ENCODE data around the gene NOL8. TPM values are rescaled to one million over a fixed set of nuclear protein-coding genes. Genes with fewer than 3 reads are reported as not detected.
A peak's percentile ranks its signal among the peaks of the same experiment; 100 is the strongest.

NOL8 gene
- total RNA-seq, 1 experiment from 2014 or later: 48.4 TPM

- H3K79me1 ChIP-seq (ENCODE audit: insufficient read depth, low read depth, low read length, poor library complexity, severe bottlenecking): no peaks in the 10 kb centered on the region
- peak overlapping the region; percentile 89 for H3K4me2 ChIP-seq (ENCODE audit: insufficient read depth, insufficient read length, low read length)
- H3K56ac ChIP-seq (ENCODE audit: insufficient read length, low read depth, low read length): no peak overlapping the region
- H3K27me3 ChIP-seq (ENCODE audit: insufficient read depth, low read length): no peaks in the 10 kb centered on the region
- Mint-ChIP-seq H3K4me1 (peaks cover 15 to 17% of the 10 kb centered on the region in 2 experiments), H3K4me3 (peak overlapping the region; percentile 95 to 98), H3K9me3 (no peaks in the 10 kb centered on the region), H3K36me3 (ENCODE audit: insufficient read depth in 1 of 3, low read depth in 3 of 3) (peaks cover 26 to 61% (median 45%) of the 10 kb centered on the region in 3 experiments; a peak in 6 of 7 replicates), H3K27me3 (ENCODE audit: low read depth) (no peaks in the 10 kb centered on the region), H3K27ac (peak overlapping the region; percentile 9 to 100 (median 84); a peak in 6 of 7 replicates)
- H3K23me2 ChIP-seq (ENCODE audit: insufficient read length, low read depth, low read length, poor library complexity, severe bottlenecking): no peaks in the 10 kb centered on the region
- H4K91ac ChIP-seq (ENCODE audit: insufficient read length, low read depth, low read length): no peak overlapping the region
- no peak overlapping the region for H2BK5ac ChIP-seq (ENCODE audit: insufficient read length, low read length)
- no peak overlapping the region for H2BK120ac ChIP-seq (ENCODE audit: low read depth, low read length, poor library complexity, severe bottlenecking)
- no peaks in the 10 kb centered on the region for H3K9me3 ChIP-seq (ENCODE audit: control insufficient read depth, low read depth, low read length)
- H3K23ac ChIP-seq (ENCODE audit: insufficient read length, low read depth, low read length): no peak overlapping the region
- H2BK15ac ChIP-seq (ENCODE audit: low read depth, low read length): no peak overlapping the region
- H3K4ac ChIP-seq (ENCODE audit: low read depth, low read length): no peak overlapping the region
- no peak overlapping the region for H4K5ac ChIP-seq (ENCODE audit: insufficient read length, low read depth, low read length)
- H2BK12ac ChIP-seq (ENCODE audit: insufficient read length, low read depth, low read length): no peak overlapping the region
- no peak for TF ChIP-seq CTCF (conservative IDR thresholded peaks at IDR 0.05)
- no peak for DNase-seq
- whole genome bisulfite sequencing (ENCODE audit: extremely low coverage, insufficient read length, low lambda C conversion rate): 100% methylated on average over 3 of the region's 8 CpGs
- no peak overlapping the region for H2BK20ac ChIP-seq (ENCODE audit: low read depth, low read length, poor library complexity, severe bottlenecking)
- H3K4me1 ChIP-seq (ENCODE audit: insufficient read depth, low read length): no peaks in the 10 kb centered on the region
- H3K27ac ChIP-seq (ENCODE audit: insufficient read length, low read depth, low read length): no peak overlapping the region
- peaks cover 18% of the 10 kb centered on the region; the same call in 1 of the 2 replicates for H3K79me2 ChIP-seq (ENCODE audit: insufficient read depth, low read length)
- no peak overlapping the region for H3K14ac ChIP-seq (ENCODE audit: insufficient read depth, low read length)
- no peak overlapping the region for H3T11ph ChIP-seq (ENCODE audit: low read length)
- no peak overlapping the region for H3K18ac ChIP-seq (ENCODE audit: insufficient read length, low read depth, low read length)
- no peak overlapping the region for H4K8ac ChIP-seq (replicated peaks; ENCODE audit: insufficient read length, low read depth, low read length)
- no peaks in the 10 kb centered on the region for H4K20me1 ChIP-seq (ENCODE audit: control insufficient read depth, insufficient read depth, insufficient read length)
- H2AFZ ChIP-seq (ENCODE audit: low read length): no peak overlapping the region
- peak overlapping the region; percentile 96 for H3K9ac ChIP-seq (ENCODE audit: extremely low read depth, insufficient read length, low read length)
- no peak overlapping the region for H2AK5ac ChIP-seq (ENCODE audit: insufficient read length, low read length)
Observed at GRCh38 chr9:92292338-92293074, 32.6 kb downstream of the NOL8 start.

Measured in H9 (cell line).